IPS-15b (cell line): ENCODE measurements around the gene PHF21A.

Source experiments
- H3K27me3 ChIP-seq: one replicate; pipeline ENCODE4 v1.6.1; 2013; ENCODE audit warnings: low read length; ENCODE audit not compliant: control insufficient read depth, insufficient read depth
- H3K36me3 ChIP-seq: one replicate; pipeline ENCODE4 v1.6.1; 2013; ENCODE audit warnings: low read length; ENCODE audit not compliant: control insufficient read depth, insufficient read depth
- H3K4me1 ChIP-seq: one replicate; pipeline ENCODE4 v1.6.1; 2013; ENCODE audit warnings: mild to moderate bottlenecking, low read length; ENCODE audit not compliant: control insufficient read depth, insufficient read depth
- H3K4me3 ChIP-seq: one replicate; pipeline ENCODE4 v1.5.1; 2013; ENCODE audit warnings: low read depth, low read length
- H3K9ac ChIP-seq: one replicate; pipeline ENCODE4 v1.6.1; 2013; ENCODE audit warnings: low read depth, mild to moderate bottlenecking, low read length
- H3K9me3 ChIP-seq: one replicate; pipeline ENCODE4 v1.6.1; 2013; ENCODE audit warnings: mild to moderate bottlenecking, low read length; ENCODE audit not compliant: control insufficient read depth, insufficient read depth

The PHF21A gene

GRCh38 chr11:45922425-45923082, 198.7 kb downstream of the PHF21A start, which contains the start of gene LARGE2:
TSS of gene LARGE2 (plus strand) at chr11:45922656. CDS start at chr11:45922883, 227 bp downstream.
- Histone ChIP-seq H3K36me3 (peaks cover 26% of the 10 kb centered on the region), H3K9ac (peak within 1 kb of the TSS; percentile 54), H3K4me3 (peak within 1 kb of the TSS; percentile 79), H3K9me3 (no peaks in the 10 kb centered on the region), H3K27me3 (peaks cover 13% of the 10 kb centered on the region), H3K4me1 (peaks cover 22% of the 10 kb centered on the region)

DNA sequence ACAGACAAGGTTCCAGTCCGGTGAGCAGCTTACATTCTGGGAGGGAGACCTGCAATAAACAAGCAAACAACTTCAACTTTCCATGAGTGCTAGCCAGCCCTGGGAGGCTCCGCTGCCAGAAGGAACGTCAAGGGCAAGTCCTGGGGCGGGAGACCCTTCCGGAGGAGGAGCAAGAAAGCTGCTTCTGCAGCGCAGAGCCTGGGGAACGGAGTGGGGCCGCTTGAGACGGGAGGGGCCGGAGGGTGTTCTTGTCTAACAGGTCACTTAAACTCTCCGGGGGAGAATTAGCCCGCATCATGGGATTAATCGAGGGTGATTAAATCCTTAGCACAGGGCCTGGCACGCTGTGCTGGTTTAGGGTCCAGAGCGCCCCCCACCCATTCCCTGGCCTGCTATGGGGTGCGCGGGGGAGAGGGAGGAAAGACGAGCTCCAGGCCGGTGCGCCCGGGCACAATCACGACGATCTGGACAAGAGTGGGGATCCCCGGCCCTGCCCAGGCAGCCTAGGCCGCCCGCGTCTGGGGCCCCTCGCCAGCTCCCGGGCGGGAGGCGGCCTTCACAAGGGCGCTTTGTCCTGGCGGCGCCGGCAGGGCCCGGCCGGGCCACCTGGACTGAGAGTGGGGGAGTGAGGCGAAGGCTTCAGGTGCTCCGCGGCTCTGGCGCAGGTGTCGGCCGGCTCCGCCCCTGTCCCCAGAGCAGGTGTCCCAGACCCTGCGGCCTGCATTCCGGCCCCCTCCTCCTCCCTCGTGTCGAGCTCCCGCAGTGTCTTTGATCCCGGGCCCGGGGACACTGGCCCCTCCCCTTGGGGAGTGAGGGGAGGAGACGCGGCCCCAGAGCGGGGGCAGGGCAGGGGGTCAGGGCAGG, 199.5 kb downstream of the PHF21A start:
- Histone ChIP-seq H3K4me3 (peak overlapping the region; percentile 56), H3K9me3 (no peaks in the 10 kb centered on the region), H3K9ac (peak overlapping the region; percentile 47), H3K36me3 (peaks cover 21% of the 10 kb centered on the region), H3K4me1 (peaks cover 25% of the 10 kb centered on the region), H3K27me3 (peaks cover 13% of the 10 kb centered on the region)

DNA sequence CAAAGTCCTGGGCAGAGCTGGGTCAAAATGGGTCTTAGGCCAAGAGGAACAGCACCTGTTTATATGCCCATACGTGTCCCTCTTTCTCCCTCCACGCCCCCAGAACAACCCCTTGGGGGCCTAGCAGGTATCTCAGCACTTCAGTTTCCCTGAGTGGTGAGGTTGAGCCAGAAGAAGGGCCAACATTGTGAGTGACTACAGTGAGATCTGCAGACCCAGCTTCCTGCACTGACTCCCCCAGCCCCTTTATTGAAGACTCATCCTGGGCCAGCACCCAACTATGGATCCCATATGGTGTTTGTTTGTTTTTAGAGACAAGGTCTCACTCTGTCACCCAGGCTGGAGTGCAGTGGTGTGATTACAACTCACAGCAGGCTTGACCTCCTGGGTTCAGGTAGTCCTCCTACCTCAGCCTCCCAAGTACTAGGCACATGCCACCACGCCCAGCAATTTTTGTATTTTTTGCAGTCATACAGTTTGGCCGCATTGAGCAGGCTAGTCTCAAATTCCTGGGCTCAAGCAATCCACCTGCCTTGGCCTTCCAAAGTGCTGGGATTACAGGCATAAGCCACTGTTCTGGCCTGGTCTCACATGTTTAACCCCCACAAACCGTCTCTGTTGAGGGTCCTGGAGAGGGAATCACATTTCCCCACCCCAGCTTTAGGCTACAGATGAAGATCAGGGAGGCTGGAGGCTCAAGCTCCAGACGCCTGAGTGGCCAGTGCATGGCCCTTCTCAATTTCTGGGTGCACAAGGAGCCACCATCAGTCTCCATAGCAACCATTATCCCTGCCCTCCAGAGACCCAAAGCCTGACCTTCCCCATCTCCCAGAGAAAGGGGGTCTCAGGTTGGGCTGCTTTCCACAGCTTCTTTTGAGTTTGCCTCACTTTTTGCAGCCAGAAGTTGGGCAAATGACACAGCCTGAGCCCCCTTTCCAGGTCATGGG, 200.4 kb downstream of the PHF21A start:
- Histone ChIP-seq H3K9ac (no peak overlapping the region), H3K27me3 (peaks cover 13% of the 10 kb centered on the region), H3K9me3 (no peaks in the 10 kb centered on the region), H3K36me3 (peaks cover 12% of the 10 kb centered on the region), H3K4me1 (peaks cover 26% of the 10 kb centered on the region), H3K4me3 (peak overlapping the region; percentile 56)

- Histone ChIP-seq H3K9me3 (no peaks in the 10 kb centered on the region), H3K36me3 (peaks cover 14% of the 10 kb centered on the region), H3K9ac (no peak overlapping the region), H3K27me3 (peaks cover 13% of the 10 kb centered on the region), H3K4me1 (peaks cover 26% of the 10 kb centered on the region), H3K4me3 (no peak overlapping the region)
Observed at GRCh38 chr11:45919806-45920530, 201.3 kb downstream of the PHF21A start.

DNA sequence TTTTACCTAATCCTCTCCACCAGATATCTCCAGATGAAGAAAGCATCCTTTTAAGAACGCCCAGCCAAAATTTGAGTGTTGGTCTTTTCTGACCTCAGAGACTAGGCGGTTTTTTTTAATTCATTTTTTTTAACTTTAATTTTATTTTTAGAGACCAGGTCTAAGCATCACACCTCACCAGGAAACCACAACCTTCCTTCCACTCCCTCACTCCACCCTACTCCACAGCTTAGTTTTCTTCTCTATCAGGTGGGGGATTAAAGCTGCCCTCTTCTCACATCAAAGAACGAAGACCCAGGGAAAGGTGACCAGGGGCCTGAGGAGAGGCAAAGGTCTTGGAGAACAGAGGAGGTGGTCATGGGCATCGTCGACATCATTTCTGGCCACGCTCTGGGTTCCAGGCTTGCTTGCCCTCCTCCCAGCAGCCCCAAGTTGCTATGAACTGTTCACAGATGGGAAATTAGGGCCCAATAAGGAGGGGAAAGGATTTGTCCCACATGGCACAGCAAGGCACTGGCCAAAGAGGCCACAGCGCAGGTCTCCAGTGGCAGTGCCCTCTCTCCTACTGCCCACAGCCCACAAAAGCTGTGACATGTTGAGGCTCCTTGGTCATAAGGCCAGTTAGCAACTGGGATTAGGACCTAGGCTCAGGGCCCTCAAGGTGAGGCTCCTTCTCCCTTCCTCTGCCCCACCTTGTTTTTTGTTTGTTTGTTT, 202.1 kb downstream of the PHF21A start:
- H3K27me3 ChIP-seq, result peaks cover 13% of the 10 kb centered on the region
- no peak overlapping the region for H3K9ac ChIP-seq
- peaks cover 26% of the 10 kb centered on the region for H3K4me1 ChIP-seq
- H3K9me3 ChIP-seq, result no peaks in the 10 kb centered on the region
- H3K4me3 ChIP-seq, result peak overlapping the region; percentile 95
- peaks cover 14% of the 10 kb centered on the region for H3K36me3 ChIP-seq

DNA sequence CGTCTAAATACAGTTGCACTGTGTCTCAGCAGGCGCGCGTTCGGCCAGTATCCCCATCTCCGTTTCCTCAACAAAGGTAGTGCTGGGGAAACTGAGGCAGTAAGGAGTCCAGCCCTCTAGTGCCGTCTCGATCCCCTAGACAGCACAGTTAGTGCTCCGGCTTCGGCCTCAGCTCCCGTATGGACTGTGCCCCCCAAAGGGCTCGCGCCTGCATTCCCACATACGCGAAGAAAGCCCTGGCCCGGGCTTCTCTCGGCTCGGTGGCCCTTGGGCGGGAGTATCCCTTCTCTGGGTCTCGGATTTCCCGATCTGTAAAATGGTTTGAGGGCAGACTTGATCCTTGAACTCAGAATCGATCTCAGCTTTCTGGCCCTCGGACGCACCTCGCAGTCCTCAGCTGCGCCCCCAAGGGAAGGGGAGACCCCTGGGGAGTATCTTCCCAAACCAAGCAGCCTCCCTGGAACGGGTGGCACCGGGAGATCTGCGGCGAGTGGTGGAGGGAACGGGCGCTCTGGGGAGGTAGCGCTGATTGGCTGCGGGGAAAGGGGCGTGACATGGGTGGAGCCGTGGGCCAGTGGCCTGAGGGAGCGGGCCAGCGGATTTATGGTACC, 202.8 kb downstream of the PHF21A start:
- H3K9ac ChIP-seq, result peak overlapping the region; percentile 70
- H3K27me3 ChIP-seq, result peaks cover 13% of the 10 kb centered on the region
- H3K36me3 ChIP-seq, result peaks cover 19% of the 10 kb centered on the region
- H3K4me3 ChIP-seq, result peak overlapping the region; percentile 95
- H3K9me3 ChIP-seq, result no peaks in the 10 kb centered on the region
- peaks cover 26% of the 10 kb centered on the region for H3K4me1 ChIP-seq

DNA sequence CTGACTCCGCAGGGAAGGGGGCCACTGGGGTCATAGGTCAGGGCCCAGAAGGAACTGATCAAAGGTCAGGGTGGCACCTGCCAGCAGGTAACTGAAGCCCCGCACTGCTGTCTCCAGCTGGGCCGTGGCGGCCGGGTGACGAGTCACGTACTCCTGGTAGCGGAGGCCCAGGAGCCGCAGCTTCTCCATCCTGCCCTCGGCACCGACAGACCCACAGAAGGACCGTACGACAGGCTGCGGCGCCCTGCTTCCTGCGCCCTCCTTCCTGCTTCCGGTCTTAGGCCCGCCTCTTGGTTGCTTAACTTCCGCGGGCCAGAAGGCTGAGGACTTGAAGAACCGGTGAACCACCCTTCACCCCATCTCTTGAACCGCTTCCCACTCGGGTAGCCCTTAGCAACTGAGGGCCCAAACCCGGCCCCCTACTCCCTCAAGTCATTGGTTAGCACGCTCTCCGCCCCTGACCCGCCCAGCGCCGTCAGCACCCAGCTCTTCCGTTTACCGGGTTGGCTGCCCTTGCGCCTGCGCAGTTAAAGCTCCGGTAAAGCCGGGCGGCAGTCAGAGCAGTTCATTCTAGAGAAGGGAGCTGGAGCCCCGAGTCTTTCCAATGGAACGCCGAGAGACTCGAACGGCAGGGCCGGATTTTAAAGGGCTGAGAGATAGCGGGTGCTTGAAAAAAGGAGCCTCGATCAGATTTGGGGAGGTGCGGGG, 203.5 kb downstream of the PHF21A start, which contains the start of gene PEX16:
PEX16 (minus strand) TSS at position 255 of the 708 bp plus-strand sequence; CDS start at position 189, 66 bp downstream.
- no peaks in the 10 kb centered on the region for H3K9me3 ChIP-seq

GRCh38 chr11:45917286-45917622, 204.0 kb downstream of the PHF21A start:
- Histone ChIP-seq H3K4me3 (peak overlapping the region; percentile 95), H3K9me3 (no peaks in the 10 kb centered on the region), H3K36me3 (peaks cover 23% of the 10 kb centered on the region), H3K4me1 (peaks cover 26% of the 10 kb centered on the region), H3K9ac (peak overlapping the region; percentile 56), H3K27me3 (peaks cover 13% of the 10 kb centered on the region)

More for the DNA sequence above, 203.5 kb downstream of the PHF21A start, which contains the start of gene PEX16:
- peak within 1 kb of the TSS; percentile 95 for H3K4me3 ChIP-seq
- peak within 1 kb of the TSS; percentile 70 for H3K9ac ChIP-seq
- H3K36me3 ChIP-seq, result peaks cover 23% of the 10 kb centered on the region
- peaks cover 26% of the 10 kb centered on the region for H3K4me1 ChIP-seq
- H3K27me3 ChIP-seq, result peaks cover 13% of the 10 kb centered on the region

GRCh38 chr11:45915446-45915845, 205.8 kb downstream of the PHF21A start:
- Histone ChIP-seq H3K9me3 (no peaks in the 10 kb centered on the region), H3K4me3 (no peak overlapping the region), H3K36me3 (peaks cover 32% of the 10 kb centered on the region), H3K9ac (no peak overlapping the region), H3K27me3 (peaks cover 4% of the 10 kb centered on the region), H3K4me1 (peaks cover 15% of the 10 kb centered on the region)
